Heart left ventricle (tissue), 13 donors: ENCODE results near the gene SEMA3B.

Source experiments
- CTCF ChIP-seq, 12 donors: fragments of 200-600 bp; sonication (generic) in 4 of 12; IDR thresholded peaks; one replicate each; pipeline versions ENCODE4 v1.5.0 to v1.8.0; 2018 to 2022; ENCODE audit warnings: antibody characterized with exemption in 12 of 12, mild to moderate bottlenecking in 5 of 12
- POLR2A ChIP-seq, 2 donors: fragments of 450-650 bp; IDR thresholded peaks; one replicate each; pipeline ENCODE4 v1.6.1; 2017; ENCODE audit warnings: antibody characterized with exemption in 2 of 2, mild to moderate bottlenecking in 2 of 2, moderate library complexity in 2 of 2
- donor health status: ischemic (EF 13 %, LVEDD 7.1; RV severe dilation, severe dysfunction).
- donor health status: DM: no; HTN: yes; CAD: no.
- donor health status: DM: no; HTN: no; CAD: no.
- donor health status: ischemic (EF 25% LVEDD 6.9; RV normal size, moderate dysfunction).
- donor health status: ischemic (EF 25% LVEDD 5.7; RV mildly dilated, moderate dysfunction).
- donor health status: ischemic (EF 35%, LVEDD 5.7; RV mildly dilated, moderate dysfunction).
- donor health status: nonischemic (EF 11% LVEDD 7.7; RV severe dilation, severe dysfunction).
- donor health status: DM: yes; HTN: yes; CAD: no.
- donor health status: PGD.
- donor health status: ischemic (EF 29% LVEDD 5.4; RV normal size, mild dysfunction).
- donor health status: nonischemic (EF 23%, LVEDD 6.1; RV moderate dilation, normal function).

DNA sequence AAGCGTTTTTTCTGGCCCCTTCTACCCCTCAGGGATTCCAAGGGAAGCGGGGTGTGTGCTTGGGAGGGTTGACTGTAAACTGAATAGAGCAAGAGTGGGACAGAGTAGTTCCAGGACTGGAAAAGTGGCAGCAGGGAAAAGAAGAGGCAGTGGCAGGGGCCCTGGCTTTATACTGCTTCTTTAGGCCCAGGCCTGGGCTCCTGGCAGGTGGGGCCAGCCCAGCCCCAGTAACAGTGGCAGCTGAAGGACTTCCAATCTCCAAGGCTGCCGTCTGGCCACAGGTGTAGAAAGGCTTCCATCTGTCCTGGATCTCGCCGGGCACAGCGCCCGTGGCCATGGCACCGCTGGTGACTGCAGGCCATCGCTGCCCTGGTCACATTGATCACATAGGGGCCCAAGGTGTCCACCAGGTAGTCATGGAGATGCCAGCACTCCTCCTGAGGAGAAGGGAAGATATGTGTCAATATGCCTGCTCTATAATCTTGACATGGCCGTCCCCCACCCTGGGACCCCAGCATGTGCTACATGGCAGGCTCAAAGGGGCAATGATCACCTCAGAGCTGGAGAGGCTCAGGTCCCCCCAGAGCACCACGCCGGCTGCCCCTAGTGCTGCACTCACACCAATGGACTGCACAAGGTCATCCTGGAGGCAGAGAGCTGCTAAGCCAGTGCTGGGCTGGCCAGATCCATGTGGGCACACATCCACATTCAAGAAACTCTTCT, 24.3 kb downstream of the SEMA3B start:
- TF ChIP-seq CTCF (IDR thresholded peaks at IDR 0.05) (no peak), POLR2A (IDR thresholded peaks at IDR 0.05) (no peak)
